DOHH2 (cell line): ENCODE data around the gene EVL.

Experiments
- H3F3A ChIP-seq: fragments of 200-600 bp; sonication (generic), shearing (Covaris generic); 2 replicates; pipeline ENCODE4 v1.6.0; 2016; ENCODE audit warnings: antibody characterized with exemption, mild to moderate bottlenecking; ENCODE audit not compliant: control insufficient read depth, insufficient read depth
- H3K27ac ChIP-seq: fragments of 200-600 bp; sonication (generic); 2 replicates; pipeline ENCODE4 v1.5.1; 2014; ENCODE audit warnings: low read depth, mild to moderate bottlenecking, low read length, moderate library complexity
- H3K27me3 ChIP-seq: fragments of 200-600 bp; sonication (generic); 2 replicates; pipeline ENCODE4 v1.6.1; 2014; ENCODE audit warnings: mild to moderate bottlenecking, low read length, mixed read lengths; ENCODE audit not compliant: control insufficient read depth
- H3K36me3 ChIP-seq: fragments of 200-600 bp; sonication (generic); 2 replicates; pipeline ENCODE4 v1.6.1; 2014; ENCODE audit warnings: mild to moderate bottlenecking, low read length, moderate library complexity, mixed read lengths; ENCODE audit not compliant: control insufficient read depth
- H3K4me1 ChIP-seq: fragments of 200-600 bp; sonication (generic); 2 replicates; pipeline ENCODE4 v1.6.1; 2014; ENCODE audit warnings: mild to moderate bottlenecking, low read length, mixed read lengths; ENCODE audit not compliant: control insufficient read depth
- H3K4me2 ChIP-seq: fragments of 200-600 bp; sonication (generic); 2 replicates; pipeline ENCODE4 v1.6.0; 2014; ENCODE audit warnings: mild to moderate bottlenecking, low read length, moderate library complexity
- H3K4me3 ChIP-seq: fragments of 200-600 bp; sonication (generic); 2 replicates; pipeline ENCODE4 v1.5.1; 2014; ENCODE audit warnings: mild to moderate bottlenecking, low read length, mixed read lengths
- H3K79me2 ChIP-seq: fragments of 200-600 bp; sonication (generic); 2 replicates; pipeline ENCODE4 v1.6.1; 2014; ENCODE audit warnings: mild to moderate bottlenecking, low read length, mixed read lengths; ENCODE audit not compliant: control insufficient read depth
- H3K9me2 ChIP-seq: fragments of 200-600 bp; sonication (generic); replicated peaks from 2 replicates; pipeline ENCODE4 v1.6.1; 2014; ENCODE audit warnings: mild to moderate bottlenecking, low read length, mixed read lengths; ENCODE audit not compliant: control insufficient read depth
- H3K9me3 ChIP-seq: fragments of 200-600 bp; sonication (generic); 2 replicates; pipeline ENCODE4 v1.6.1; 2014; ENCODE audit warnings: antibody characterized with exemption, low read length, mixed read lengths; ENCODE audit not compliant: control insufficient read depth, insufficient read depth
- H4K20me1 ChIP-seq: fragments of 200-600 bp; sonication (generic); 2 replicates; pipeline ENCODE4 v1.6.0; 2014; ENCODE audit warnings: low read depth, mild to moderate bottlenecking, antibody characterized with exemption, low read length, moderate library complexity; ENCODE audit not compliant: control insufficient read depth, insufficient read depth
- CTCF ChIP-seq: fragments of 200-600 bp; sonication (generic); IDR thresholded peaks from one replicate; pipeline ENCODE4 v1.5.1; 2014; ENCODE audit warnings: antibody characterized with exemption, mild to moderate bottlenecking, low read depth, low read length; ENCODE audit not compliant: poor library complexity, severe bottlenecking
- EZH2phosphoT487 ChIP-seq: fragments of 200-600 bp; sonication (generic); IDR thresholded peaks from 2 replicates; pipeline ENCODE4 v1.6.1; 2017; ENCODE audit warnings: borderline replicate concordance, mild to moderate bottlenecking, antibody characterized with exemption, low read length, moderate library complexity, mixed read lengths

EVL gene

DNA sequence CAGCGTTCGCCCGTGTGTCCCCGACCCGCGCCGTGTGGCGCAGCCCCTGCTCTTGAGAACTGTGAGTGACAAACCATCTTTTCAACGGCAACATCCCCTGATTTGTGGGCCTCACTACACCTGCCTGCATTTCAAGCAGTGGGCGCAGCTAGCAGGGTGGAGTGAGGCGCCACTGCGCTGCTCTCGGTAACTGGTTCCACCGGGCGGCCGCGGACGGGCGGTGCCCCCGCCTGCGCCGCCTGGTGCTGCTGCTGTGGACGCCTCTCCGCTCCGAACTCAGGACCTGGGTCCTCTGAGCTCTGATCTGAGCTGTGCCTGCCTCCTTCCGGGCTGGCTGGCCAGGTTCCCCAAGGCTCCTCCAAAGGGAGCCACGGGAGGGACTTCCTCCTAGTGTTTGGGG lies 100.2 kb downstream of the EVL start:
- H3K4me2 ChIP-seq: no peak overlapping the region
- peaks cover 16% of the 10 kb centered on the region for H3K27me3 ChIP-seq
- no peaks in the 10 kb centered on the region for H3F3A ChIP-seq
- no peaks in the 10 kb centered on the region for H3K9me3 ChIP-seq
- TF ChIP-seq EZH2phosphoT487: no peak
- H3K36me3 ChIP-seq: no peaks in the 10 kb centered on the region
- H3K27ac ChIP-seq: no peak overlapping the region
- peaks cover 11% of the 10 kb centered on the region for H3K4me1 ChIP-seq
- no peaks in the 10 kb centered on the region for H4K20me1 ChIP-seq
- no peaks in the 10 kb centered on the region for H3K79me2 ChIP-seq
- H3K4me3 ChIP-seq: no peak overlapping the region
- no peaks in the 10 kb centered on the region for H3K9me2 ChIP-seq

- H3K4me1 ChIP-seq: peaks cover 11% of the 10 kb centered on the region
- 0 out of 2 replicates have a peak overlapping the region, but pooled peaks have one; percentile 62 for H3K4me3 ChIP-seq
- peaks cover 11% of the 10 kb centered on the region for H3K27me3 ChIP-seq
- H3K4me2 ChIP-seq: peak overlapping the region; percentile 80
- H3K9me3 ChIP-seq: no peaks in the 10 kb centered on the region
- no peaks in the 10 kb centered on the region for H3K79me2 ChIP-seq
- no peaks in the 10 kb centered on the region for H3K9me2 ChIP-seq
- H3F3A ChIP-seq: no peaks in the 10 kb centered on the region
- no peaks in the 10 kb centered on the region for H4K20me1 ChIP-seq
- TF ChIP-seq CTCF (no peak), EZH2phosphoT487 (no peak)
- no peaks in the 10 kb centered on the region for H3K36me3 ChIP-seq
- H3K27ac ChIP-seq: no peak overlapping the region
These were observed 100.7 kb downstream of the EVL start for GRCh38 chr14:100165831-100166440.

DNA sequence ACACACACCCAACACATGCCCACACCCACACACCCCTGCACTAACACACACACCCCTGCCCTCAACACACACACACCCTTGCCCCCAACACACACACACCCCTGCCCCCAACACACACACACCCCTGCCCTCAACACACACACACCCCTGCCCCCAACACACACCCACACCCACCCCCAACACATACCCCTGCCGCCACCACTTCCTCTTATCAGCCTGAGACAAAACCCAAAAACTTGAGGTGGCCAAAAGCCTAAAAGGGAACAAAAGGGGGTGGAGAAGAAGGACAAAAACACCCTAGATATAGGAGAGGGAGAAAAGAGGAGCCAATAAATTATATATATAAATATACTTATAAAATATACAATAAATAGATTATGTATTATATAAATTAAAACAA lies 103.3 kb downstream of the EVL start:
- Histone ChIP-seq H3K27me3 (peaks cover 6% of the 10 kb centered on the region; the same call in 1 of the 2 replicates), H3K4me3 (no peak overlapping the region), H3K36me3 (no peaks in the 10 kb centered on the region), H3K9me3 (no peaks in the 10 kb centered on the region), H3K4me2 (no peak overlapping the region), H3K4me1 (peaks cover 11% of the 10 kb centered on the region), H3K27ac (no peak overlapping the region), H3F3A (no peaks in the 10 kb centered on the region), H3K79me2 (no peaks in the 10 kb centered on the region), H3K9me2 (no peaks in the 10 kb centered on the region), H4K20me1 (no peaks in the 10 kb centered on the region)
- no peak for TF ChIP-seq EZH2phosphoT487
- TF ChIP-seq CTCF: no peak

DNA sequence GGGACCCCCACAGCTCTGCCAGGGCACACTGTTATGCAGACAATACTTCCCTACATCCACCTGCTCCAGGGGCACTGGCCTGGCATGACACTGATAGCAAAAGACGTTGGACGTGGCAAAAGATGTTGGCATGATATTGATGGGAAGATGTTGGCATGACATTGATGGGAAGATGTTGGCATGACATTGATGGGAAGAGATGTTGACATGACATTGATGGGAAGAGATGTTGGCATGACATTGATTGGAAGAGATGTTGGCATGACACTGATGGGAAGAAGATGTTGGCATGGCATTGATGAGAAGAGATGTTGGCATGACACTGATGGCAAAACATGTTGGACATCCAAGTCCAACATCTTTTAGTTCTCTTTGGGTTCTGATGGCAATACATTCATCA lies 105.7 kb downstream of the EVL start:
- TF ChIP-seq EZH2phosphoT487: no peak
- no peak for TF ChIP-seq CTCF
- Histone ChIP-seq H3F3A (no peaks in the 10 kb centered on the region), H3K27ac (no peak overlapping the region), H3K27me3 (peaks cover 9% of the 10 kb centered on the region), H3K9me3 (no peaks in the 10 kb centered on the region), H3K9me2 (no peaks in the 10 kb centered on the region), H3K36me3 (no peaks in the 10 kb centered on the region), H3K4me1 (peaks cover 11% of the 10 kb centered on the region), H3K4me2 (no peak overlapping the region), H4K20me1 (no peaks in the 10 kb centered on the region), H3K79me2 (no peaks in the 10 kb centered on the region), H3K4me3 (no peak overlapping the region)
